Gastrocnemius medialis (tissue), 4 donors: ENCODE results near the gene RNF215.

Experiments
- POLR2A ChIP-seq, 2 donors: fragments of 450-650 bp; IDR thresholded peaks; one replicate each; pipeline ENCODE4 v1.6.1; 2017; ENCODE audit warnings: antibody characterized with exemption in 2 of 2, mild to moderate bottlenecking in 2 of 2, moderate library complexity in 2 of 2
- TF ChIP-seq, protein P1 (sequence below), 5 experiments: fragments of 450-650 bp in 3 of 5; fragments of 200-600 bp in 2 of 5; sonication (generic) in 2 of 5; IDR thresholded peaks in 4 of 5; conservative IDR thresholded peaks in 1 of 5; 1 replicate in 4 of 5; 2 replicates in 1 of 5; pipeline ENCODE4 v1.5.1; 2016 to 2019; ENCODE audit warnings: antibody characterized with exemption in 5 of 5, mild to moderate bottlenecking in 3 of 5, moderate library complexity in 3 of 5

DNA sequence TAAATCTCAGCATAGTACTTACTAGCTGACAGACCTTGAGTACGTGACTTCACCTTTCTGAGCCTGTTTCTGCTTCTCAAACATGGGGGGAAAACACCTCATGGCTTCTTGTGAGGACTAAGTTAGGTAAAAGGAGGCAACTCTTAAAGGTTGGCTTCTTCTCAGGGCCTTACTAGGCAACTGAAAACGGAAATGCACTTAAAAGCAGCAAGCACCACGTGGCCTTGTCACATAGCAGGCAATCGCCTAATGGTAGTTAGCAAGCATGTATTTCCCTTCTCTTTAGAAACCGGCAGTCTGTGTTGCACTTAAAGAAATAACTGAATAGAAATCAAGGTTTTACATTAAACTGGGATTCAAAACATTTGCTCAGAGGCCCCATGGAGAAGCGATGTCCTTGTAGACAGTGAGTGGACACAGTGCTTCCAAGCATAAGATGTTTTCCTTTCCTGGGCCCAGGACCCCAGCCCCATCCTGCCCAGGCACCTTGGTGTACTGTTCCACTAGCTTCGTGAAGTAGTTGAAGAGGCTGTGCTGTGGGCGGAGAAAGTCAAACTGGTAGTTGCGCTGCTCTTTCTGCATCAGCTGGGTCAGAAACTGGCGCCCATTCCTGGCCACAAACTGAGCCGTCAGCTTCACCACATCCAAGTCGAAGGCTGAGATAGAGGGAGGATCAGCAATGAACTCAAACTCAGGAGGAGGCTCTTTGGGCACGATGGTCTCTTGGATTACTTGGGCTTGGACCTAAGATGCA is 42.6 kb downstream of the RNF215 start:
- TF ChIP-seq, protein P1, sequence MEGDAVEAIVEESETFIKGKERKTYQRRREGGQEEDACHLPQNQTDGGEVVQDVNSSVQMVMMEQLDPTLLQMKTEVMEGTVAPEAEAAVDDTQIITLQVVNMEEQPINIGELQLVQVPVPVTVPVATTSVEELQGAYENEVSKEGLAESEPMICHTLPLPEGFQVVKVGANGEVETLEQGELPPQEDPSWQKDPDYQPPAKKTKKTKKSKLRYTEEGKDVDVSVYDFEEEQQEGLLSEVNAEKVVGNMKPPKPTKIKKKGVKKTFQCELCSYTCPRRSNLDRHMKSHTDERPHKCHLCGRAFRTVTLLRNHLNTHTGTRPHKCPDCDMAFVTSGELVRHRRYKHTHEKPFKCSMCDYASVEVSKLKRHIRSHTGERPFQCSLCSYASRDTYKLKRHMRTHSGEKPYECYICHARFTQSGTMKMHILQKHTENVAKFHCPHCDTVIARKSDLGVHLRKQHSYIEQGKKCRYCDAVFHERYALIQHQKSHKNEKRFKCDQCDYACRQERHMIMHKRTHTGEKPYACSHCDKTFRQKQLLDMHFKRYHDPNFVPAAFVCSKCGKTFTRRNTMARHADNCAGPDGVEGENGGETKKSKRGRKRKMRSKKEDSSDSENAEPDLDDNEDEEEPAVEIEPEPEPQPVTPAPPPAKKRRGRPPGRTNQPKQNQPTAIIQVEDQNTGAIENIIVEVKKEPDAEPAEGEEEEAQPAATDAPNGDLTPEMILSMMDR (IDR thresholded peaks at IDR 0.05 in 4 of 5, conservative IDR thresholded peaks at IDR 0.05 in 1 of 5): no peak
- no peak for TF ChIP-seq POLR2A (IDR thresholded peaks at IDR 0.05)
